ENCODE results near the gene ALG3.

Gene ALG3

GRCh38 chr3:184211297-184211696, 37.5 kb downstream of the ALG3 start:
- no peaks in the 10 kb centered on the region for H3K4me1 Mint-ChIP-seq (ENCODE audit: low read depth)
- peaks cover 24% of the 10 kb centered on the region for H3K27me3 Mint-ChIP-seq (ENCODE audit: low read depth)
- no peak overlapping the region for H3K4me3 Mint-ChIP-seq
- no peak overlapping the region for H3K27ac Mint-ChIP-seq
- no peaks in the 10 kb centered on the region for H3K36me3 Mint-ChIP-seq (ENCODE audit: low read depth)
- H3K9me3 Mint-ChIP-seq, result no peaks in the 10 kb centered on the region

- H3K27ac Mint-ChIP-seq, result no peak overlapping the region
- no peaks in the 10 kb centered on the region for H3K4me1 Mint-ChIP-seq (ENCODE audit: low read depth)
- peaks cover 24% of the 10 kb centered on the region for H3K27me3 Mint-ChIP-seq (ENCODE audit: low read depth)
- H3K4me3 Mint-ChIP-seq, result no peak overlapping the region
- no peaks in the 10 kb centered on the region for H3K36me3 Mint-ChIP-seq (ENCODE audit: low read depth)
- H3K9me3 Mint-ChIP-seq, result no peaks in the 10 kb centered on the region
Measured at GRCh38 chr3:184209146-184209923, 39.4 kb downstream of the ALG3 start.

- Mint-ChIP-seq H3K4me1 (ENCODE audit: low read depth) (no peaks in the 10 kb centered on the region), H3K9me3 (no peaks in the 10 kb centered on the region), H3K36me3 (ENCODE audit: low read depth) (no peaks in the 10 kb centered on the region), H3K27ac (no peak overlapping the region), H3K27me3 (ENCODE audit: low read depth) (peaks cover 18% of the 10 kb centered on the region), H3K4me3 (no peak overlapping the region)
Measured at GRCh38 chr3:184203526-184203925, 45.2 kb downstream of the ALG3 start.

- Mint-ChIP-seq H3K27ac (no peak overlapping the region), H3K9me3 (no peaks in the 10 kb centered on the region), H3K4me1 (ENCODE audit: low read depth) (no peaks in the 10 kb centered on the region), H3K27me3 (ENCODE audit: low read depth) (peaks cover 4% of the 10 kb centered on the region), H3K36me3 (ENCODE audit: low read depth) (no peaks in the 10 kb centered on the region), H3K4me3 (no peak overlapping the region)
Measured at GRCh38 chr3:184200825-184201224, 47.9 kb downstream of the ALG3 start.

GRCh38 chr3:184198509-184198908, 50.3 kb downstream of the ALG3 start:
- H3K4me1 Mint-ChIP-seq (ENCODE audit: low read depth), result no peaks in the 10 kb centered on the region
- H3K36me3 Mint-ChIP-seq (ENCODE audit: low read depth), result peaks cover 10% of the 10 kb centered on the region
- no peak overlapping the region for H3K27ac Mint-ChIP-seq
- no peaks in the 10 kb centered on the region for H3K27me3 Mint-ChIP-seq (ENCODE audit: low read depth)
- no peaks in the 10 kb centered on the region for H3K9me3 Mint-ChIP-seq
- no peak overlapping the region for H3K4me3 Mint-ChIP-seq

- H3K27ac Mint-ChIP-seq, result no peak overlapping the region
- H3K4me3 Mint-ChIP-seq, result no peak overlapping the region
- H3K27me3 Mint-ChIP-seq (ENCODE audit: low read depth), result no peaks in the 10 kb centered on the region
- H3K36me3 Mint-ChIP-seq (ENCODE audit: low read depth), result peaks cover 19% of the 10 kb centered on the region
- H3K9me3 Mint-ChIP-seq, result no peaks in the 10 kb centered on the region
- H3K4me1 Mint-ChIP-seq (ENCODE audit: low read depth), result no peaks in the 10 kb centered on the region
Measured at GRCh38 chr3:184196536-184196935, 52.2 kb downstream of the ALG3 start.

GRCh38 chr3:184193991-184194539, 54.7 kb downstream of the ALG3 start:
- Mint-ChIP-seq H3K4me3 (no peak overlapping the region), H3K36me3 (ENCODE audit: low read depth) (peaks cover 29% of the 10 kb centered on the region), H3K9me3 (no peaks in the 10 kb centered on the region), H3K27ac (no peak overlapping the region), H3K4me1 (ENCODE audit: low read depth) (peaks cover 3% of the 10 kb centered on the region), H3K27me3 (ENCODE audit: low read depth) (no peaks in the 10 kb centered on the region)

- no peak overlapping the region for H3K27ac Mint-ChIP-seq
- H3K4me3 Mint-ChIP-seq, result no peak overlapping the region
- peaks cover 9% of the 10 kb centered on the region for H3K4me1 Mint-ChIP-seq (ENCODE audit: low read depth)
- peaks cover 34% of the 10 kb centered on the region for H3K36me3 Mint-ChIP-seq (ENCODE audit: low read depth)
- no peaks in the 10 kb centered on the region for H3K27me3 Mint-ChIP-seq (ENCODE audit: low read depth)
- H3K9me3 Mint-ChIP-seq, result no peaks in the 10 kb centered on the region
Measured at GRCh38 chr3:184192889-184193288, 55.9 kb downstream of the ALG3 start.

Measured in T-helper 1 cell treated with Interleukin-12 subunit alpha and Interleukin-12 subunit beta and Interleukin-4 antibody, amounts not matched to agents 30 μg/mL and 1 μg/mL, for 36 hours (primary cell).